Measurements from ENCODE around the gene GAK.

GAK gene

DNA sequence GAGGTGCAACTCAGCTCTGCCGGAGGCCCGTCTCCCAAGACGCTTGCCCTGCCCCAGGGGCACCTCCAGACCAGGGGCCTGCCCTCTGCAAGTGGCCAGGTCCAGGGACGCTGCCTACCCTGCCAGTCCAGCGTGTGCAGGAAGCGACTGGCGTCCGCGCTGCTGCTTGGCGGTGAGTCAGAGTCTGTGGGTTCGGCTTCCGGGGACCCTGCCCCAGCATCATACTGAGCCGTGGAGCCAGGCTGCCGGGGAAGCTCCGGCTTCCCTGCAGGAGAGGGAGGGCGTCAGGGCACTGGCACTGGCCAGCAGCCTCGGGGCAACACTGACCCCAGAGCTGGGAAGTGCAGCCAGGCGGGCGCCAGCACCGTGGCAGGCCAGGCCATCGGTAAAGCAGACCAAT, 63.7 kb downstream of the GAK start:
- no peak for DNase-seq (ENCODE audit: low read depth)

GRCh38 chr4:867526-868250, 64.4 kb downstream of the GAK start:
- DNase-seq (ENCODE audit: low read depth): no peak

DNA sequence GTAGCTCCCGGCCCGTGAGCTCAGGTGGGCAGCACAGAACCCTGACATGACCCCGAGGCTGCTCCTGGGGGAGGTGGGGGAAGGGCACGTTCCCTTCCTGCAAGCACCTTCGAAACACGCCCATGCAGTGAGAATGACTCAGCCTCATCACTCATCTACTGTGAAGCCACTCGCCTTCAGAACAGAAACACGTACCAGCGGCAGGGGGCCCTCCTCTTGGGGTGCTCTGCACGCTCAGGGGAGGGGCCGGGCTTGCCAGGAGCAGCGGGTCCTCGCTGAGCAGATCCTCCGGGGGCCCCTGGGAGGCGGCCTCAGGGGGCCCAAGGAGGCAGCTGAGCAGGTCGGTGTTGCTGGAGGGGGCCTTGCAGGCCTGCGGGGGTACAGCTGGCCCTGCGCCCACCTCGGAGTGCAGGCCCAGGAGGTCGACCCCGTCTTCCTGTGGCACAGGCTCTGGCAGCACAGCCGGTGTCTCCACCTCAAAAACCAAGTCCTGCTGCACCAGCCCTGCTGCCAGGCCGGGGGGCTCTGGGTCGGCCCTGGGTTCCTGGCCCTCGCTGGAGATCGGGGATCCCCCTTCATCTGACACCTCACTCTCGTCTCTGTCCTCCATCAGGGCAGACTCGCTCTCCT, 65.2 kb downstream of the GAK start:
- DNase-seq (ENCODE audit: low read depth): no peak

DNA sequence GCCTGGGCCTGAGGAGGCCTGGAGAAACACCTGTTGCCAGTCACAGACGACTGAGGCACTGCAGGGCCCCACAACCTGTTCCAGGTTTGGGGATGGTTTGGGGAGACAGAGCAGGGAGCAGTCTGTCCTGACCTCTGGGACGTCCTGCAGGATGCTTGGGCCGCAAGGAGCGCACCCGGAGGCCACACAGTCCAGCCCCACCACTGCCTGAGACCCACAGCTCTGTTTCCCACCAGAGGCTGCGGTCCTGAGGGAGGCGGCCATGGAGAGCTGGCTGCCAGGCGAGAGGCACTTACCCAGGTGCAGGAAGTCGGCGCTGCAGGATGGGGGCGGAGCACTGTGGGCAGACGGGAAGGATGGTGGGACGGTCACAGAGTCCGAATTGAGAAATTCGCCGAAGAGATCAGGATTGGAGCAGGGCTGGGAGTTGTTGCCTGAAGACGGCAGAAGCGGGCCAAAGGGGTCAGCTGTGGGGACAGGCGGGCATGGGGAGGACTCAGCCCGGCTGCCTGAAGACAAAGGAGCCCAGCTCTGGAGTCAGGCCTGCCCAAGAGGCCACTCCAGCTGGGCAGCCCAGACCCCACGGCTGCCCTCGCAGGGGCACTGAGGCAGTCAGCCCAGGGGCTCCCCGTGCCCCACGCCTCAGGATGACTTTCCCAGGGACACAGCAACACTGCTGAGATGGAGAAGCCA, 65.9 kb downstream of the GAK start:
- no peak for DNase-seq (ENCODE audit: low read depth)

DNA sequence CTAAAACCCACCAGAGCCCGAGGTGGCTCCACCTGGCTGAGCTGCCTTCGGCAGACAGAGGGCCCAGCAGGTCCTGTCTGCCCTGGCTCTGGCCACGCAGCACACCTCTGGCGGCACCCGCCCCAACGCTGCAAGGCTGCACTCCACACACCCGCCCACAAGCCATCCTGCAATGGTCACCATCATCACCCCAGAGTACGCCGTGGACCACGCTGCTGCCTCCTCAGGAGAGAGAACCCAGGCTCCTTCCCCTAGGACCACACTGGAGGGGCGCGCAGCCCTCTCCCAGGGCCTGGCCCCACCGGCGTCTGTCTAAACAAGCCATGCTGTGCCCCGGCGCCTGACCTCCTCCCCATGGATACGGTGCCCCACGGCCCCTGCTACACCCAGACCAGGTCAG, 66.5 kb downstream of the GAK start:
- DNase-seq (ENCODE audit: low read depth): no peak

DNA sequence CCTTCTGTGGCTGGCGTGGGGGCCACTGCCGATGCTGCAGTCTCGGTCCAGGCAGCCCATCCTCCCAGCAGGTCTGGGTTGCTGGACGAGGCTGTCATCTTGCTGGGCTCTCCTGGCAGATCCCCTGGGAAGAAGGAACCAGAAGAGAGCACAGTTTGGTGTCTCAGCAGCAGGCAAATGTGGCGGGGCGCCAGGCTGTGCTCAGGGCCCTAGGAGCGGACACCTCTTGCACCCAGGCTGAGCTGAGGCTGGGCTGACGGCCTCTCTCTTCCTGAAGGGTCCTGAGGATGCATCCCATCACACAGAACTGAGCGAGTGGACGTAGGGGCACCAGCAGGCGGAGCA, 67.0 kb downstream of the GAK start:
- no peak for DNase-seq (ENCODE audit: low read depth)

DNA sequence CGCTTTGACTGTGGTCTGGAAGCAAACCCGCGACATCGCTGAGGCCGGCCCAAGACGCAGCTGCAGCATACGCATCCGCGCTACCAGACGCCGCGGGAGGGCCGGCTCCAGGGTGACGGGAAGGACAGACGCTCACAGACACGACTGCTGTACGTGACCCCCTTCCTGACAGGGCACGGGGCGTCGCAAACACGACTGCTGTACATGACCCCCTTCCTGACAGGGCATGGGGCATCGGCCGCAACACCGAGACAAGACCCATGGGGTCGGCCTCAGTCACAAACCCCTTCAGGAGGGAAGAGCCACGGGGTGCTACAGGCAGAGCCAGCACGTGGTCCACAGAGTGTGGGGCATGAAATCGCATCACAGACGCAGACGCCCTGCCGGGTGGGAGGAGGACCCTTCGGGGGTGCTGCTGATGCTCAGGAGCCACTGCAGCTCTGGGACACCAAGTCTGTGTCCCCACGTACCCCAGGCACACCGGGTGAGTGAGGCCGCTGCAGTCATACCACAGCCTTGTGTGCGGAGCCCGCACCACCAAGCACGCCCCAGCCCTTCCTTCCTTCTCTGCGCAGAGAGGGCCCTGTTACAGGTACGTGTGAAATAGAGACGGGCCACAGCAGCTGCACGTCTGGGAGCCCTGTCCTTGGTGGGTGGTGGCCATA, 67.5 kb downstream of the GAK start:
- DNase-seq (ENCODE audit: low read depth): no peak

DNA sequence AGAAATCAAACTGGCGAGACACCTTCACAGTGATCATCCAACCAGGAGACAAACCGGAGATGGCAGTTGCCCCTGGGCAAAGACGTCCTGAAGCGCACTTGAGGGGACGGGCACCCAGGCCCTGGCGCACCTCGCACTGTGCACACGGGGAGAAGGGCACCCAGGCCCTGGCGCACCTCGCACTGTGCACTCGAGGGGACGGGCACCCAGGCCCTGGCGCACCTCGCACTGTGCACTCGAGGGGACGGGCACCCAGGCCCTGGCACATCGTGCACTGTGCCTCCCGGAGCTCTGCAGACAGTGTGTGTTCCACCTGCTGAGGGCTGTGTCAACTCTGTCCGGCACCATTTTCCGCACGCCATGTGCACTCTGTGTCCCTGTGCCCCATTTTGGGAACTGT, 71.6 kb downstream of the GAK start:
- DNase-seq (ENCODE audit: low read depth): no peak

GRCh38 chr4:859496-859895, 72.6 kb downstream of the GAK start:
- DNase-seq (ENCODE audit: low read depth): no peak

DNA sequence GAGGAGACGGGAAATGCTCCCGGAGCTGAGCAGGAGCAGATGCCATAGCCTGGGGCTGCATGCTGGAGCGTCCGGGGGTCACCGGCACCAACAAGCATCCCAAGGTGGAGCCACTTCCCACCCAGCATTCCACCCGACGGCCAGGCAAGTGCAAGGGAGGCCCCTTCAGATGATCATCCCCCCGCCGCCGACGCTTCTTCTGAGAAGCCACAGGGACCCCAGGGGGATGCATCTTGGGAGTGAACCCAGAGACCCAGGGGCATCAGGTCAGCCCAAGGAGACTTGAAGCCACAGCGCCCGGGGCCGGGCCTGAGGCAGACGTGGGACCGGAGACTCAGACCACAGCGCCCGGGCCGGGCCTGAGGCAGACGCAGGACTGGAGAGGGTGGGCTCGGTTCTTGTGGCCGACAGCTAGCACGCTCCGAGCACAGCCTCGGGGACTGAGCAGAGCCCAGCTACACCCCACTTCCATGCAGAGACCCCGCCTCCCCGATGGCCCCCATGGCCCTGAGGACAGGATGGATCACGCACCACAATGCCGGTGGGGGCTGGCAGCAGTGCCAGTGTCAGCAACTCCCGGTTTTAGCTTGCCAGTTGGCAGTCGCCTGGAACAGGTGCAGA, 73.2 kb downstream of the GAK start:
- no peak for DNase-seq (ENCODE audit: low read depth)

DNA sequence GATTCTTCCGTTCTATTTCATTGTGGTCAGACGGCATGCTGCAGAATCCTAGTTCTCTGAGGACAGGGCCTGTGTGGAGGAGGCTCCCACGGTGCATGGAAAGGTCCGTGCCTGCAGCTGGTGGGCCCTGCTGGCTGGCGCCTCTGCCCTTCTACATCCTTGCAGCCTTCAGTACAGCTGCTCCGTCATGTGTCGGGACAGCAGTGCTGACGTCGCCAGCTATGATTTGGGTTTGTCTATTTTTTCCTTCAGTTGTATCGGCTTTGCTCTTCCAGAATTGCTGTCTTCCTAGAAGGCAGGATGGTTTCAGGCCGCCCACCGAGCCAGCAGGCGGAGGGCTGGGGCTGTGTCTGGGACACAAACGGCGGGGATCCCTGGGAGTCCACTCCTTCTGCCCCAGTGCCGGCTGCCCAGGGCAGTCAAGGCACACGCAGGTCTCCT, 74.1 kb downstream of the GAK start:
- DNase-seq (ENCODE audit: low read depth): no peak

- no peak for DNase-seq (ENCODE audit: low read depth)
Measured at GRCh38 chr4:857461-857860, 74.7 kb downstream of the GAK start.

GRCh38 chr4:856225-856901, 75.8 kb downstream of the GAK start:
- no peak for DNase-seq (ENCODE audit: low read depth)

- DNase-seq (ENCODE audit: low read depth): no peak
Measured at GRCh38 chr4:855880-856224, 76.3 kb downstream of the GAK start.

GRCh38 chr4:854356-854755, 77.8 kb downstream of the GAK start:
- DNase-seq (ENCODE audit: low read depth): no peak

GRCh38 chr4:853416-853781, 78.7 kb downstream of the GAK start:
- DNase-seq (ENCODE audit: low read depth): no peak

- no peak for DNase-seq (ENCODE audit: low read depth)
Measured at GRCh38 chr4:851701-852430, 80.2 kb downstream of the GAK start.

GRCh38 chr4:850323-850945, 81.7 kb downstream of the GAK start:
- DNase-seq (ENCODE audit: low read depth): no peak

GRCh38 chr4:849478-850175, 82.5 kb downstream of the GAK start:
- DNase-seq (ENCODE audit: low read depth): no peak

GRCh38 chr4:848803-849477, 83.2 kb downstream of the GAK start:
- no peak for DNase-seq (ENCODE audit: low read depth)
